Measurements from ENCODE around the gene WDR93. TPM values are rescaled to one million over a fixed set of nuclear protein-coding genes. Genes with fewer than 3 reads are reported as not detected.

The WDR93 gene
- total and polyA plus RNA-seq, 2 donors = 0.16 TPM; not detected in 1

Small RNA genes lying within 50 kb of the gene (small RNA-seq; reads per million reads assigned to genes)
- not detected for gene RNU6-132P

Other genes with a start within 250 kb of the WDR93 start
- 0.16 TPM for gene RHCG, start 194.2 kb upstream of the WDR93 start, total RNA-seq
- 0.13 TPM for gene RHCG, start 194.2 kb upstream of the WDR93 start, polyA plus RNA-seq
- gene TICRR, start 115.3 kb upstream of the WDR93 start, total RNA-seq = 2.9 TPM
- 0.13 TPM for gene TICRR, start 115.3 kb upstream of the WDR93 start, polyA plus RNA-seq
- gene KIF7, start 35.3 kb upstream of the WDR93 start, total RNA-seq = 9.4 TPM
- gene KIF7, start 35.3 kb upstream of the WDR93 start, polyA plus RNA-seq = 9.9 TPM
- 3.6 TPM for gene PLIN1, start 11.4 kb upstream of the WDR93 start, total RNA-seq
- gene PLIN1, start 11.4 kb upstream of the WDR93 start, polyA plus RNA-seq = 24.4 TPM
- gene PEX11A, start 57 bp upstream of the WDR93 start, total RNA-seq = 17.1 TPM
- gene PEX11A, start 57 bp upstream of the WDR93 start, polyA plus RNA-seq = 10.6 TPM
- not detected for gene MESP1, start 60.4 kb downstream of the WDR93 start, total RNA-seq
- 0.91 TPM for gene MESP1, start 60.4 kb downstream of the WDR93 start, polyA plus RNA-seq
- not detected for gene MESP2, start 85.5 kb downstream of the WDR93 start, total RNA-seq
- gene MESP2, start 85.5 kb downstream of the WDR93 start, polyA plus RNA-seq = 0.10 TPM
- 14.6 TPM for gene ANPEP, start 124.0 kb downstream of the WDR93 start, total RNA-seq
- 26.8 TPM for gene ANPEP, start 124.0 kb downstream of the WDR93 start, polyA plus RNA-seq
- 60.9 TPM for gene AP3S2, start 203.2 kb downstream of the WDR93 start, total RNA-seq
- gene AP3S2, start 203.2 kb downstream of the WDR93 start, polyA plus RNA-seq = 22.5 TPM
- gene ARPIN, start 222.1 kb downstream of the WDR93 start, total RNA-seq = 18.9 TPM
- 17.5 TPM for gene ARPIN, start 222.1 kb downstream of the WDR93 start, polyA plus RNA-seq

Measured in urinary bladder (tissue), 2 donors.